ENCODE data around the gene TASOR2. TPM values are rescaled to one million over a fixed set of nuclear protein-coding genes. Genes with fewer than 3 reads are reported as not detected.

The TASOR2 gene
- total and polyA plus RNA-seq, 4 donors, result 12.3 to 108 (median 29.1) TPM

DNA sequence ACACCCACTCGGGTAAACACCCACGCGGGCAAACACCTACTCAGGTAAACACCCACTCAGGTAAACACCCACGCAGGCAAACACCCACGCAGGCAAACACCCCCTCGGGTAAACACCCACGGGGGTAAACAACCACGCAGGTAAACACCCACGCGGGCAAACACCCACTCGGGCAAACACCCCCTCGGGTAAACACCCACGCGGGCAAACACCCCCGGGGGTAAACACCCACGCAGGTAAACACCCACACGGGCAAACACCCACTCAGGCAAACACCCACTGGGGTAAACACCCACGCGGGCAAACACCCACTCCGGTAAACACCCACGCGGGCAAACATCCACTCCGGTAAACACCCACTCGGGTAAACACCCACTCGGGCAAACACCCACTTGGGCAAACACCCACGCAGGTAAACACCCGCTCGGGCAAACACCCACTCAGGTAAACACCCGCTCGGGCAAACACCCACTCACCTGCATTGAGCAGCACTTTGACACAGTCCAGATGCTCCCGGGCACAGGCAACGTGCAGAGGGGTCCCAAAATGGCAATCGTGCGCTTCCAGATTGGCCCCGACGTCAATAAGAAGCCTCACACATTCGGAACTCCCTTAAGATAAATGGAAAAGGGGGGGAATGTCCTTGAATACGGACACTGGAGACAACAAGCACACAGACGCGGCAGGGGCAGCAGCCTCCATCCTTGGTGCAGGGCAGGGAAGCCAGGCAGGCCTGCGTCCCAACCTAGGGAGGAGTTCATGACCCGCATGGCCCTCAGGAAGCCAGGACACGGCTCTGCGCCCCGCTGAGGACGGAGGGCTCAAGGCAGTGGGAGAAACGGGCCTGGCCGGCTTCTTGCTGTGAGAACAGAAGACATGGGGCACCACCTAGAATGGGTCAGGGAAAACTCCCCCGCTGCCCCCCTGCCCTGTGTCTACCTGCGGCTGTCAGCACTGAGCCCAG lies 35.9 kb upstream of the TASOR2 start:
- ATAC-seq (ENCODE audit: insufficient read depth, low FRiP score), result no peak
- TF ChIP-seq CTCF (IDR thresholded peaks at IDR 0.05; ENCODE audit: control extremely low read depth, extremely low read depth), result no peak
- no peaks in the 10 kb centered on the region for H3K9me3 ChIP-seq (ENCODE audit: control insufficient read depth in 4 of 4, insufficient read depth in 3 of 4, low read length in 3 of 4)
- 94 to 95% methylated on average over 49 to 50 of the region's 50 CpGs for WGBS, 2 donors
- no peak overlapping the region for H3K27ac ChIP-seq (ENCODE audit: low read depth in 1 of 2, low read length in 1 of 2)
- H3K9ac ChIP-seq (ENCODE audit: insufficient read depth in 1 of 2, low read length in 2 of 2), result no peak overlapping the region
- no peak overlapping the region for H3K4me3 ChIP-seq
- no peaks in the 10 kb centered on the region for H3K27me3 ChIP-seq (ENCODE audit: control insufficient read depth in 3 of 3, insufficient read depth in 3 of 3, low read length in 2 of 3)
- DNase-seq, result peak in 1 of 3 donors; percentile 24
- H3K4me1 ChIP-seq (ENCODE audit: control insufficient read depth in 5 of 5, insufficient read depth in 5 of 5, low read length in 5 of 5), result peaks cover 0 to 4% (median under 1%) of the 10 kb centered on the region in 5 donors
- H3K36me3 ChIP-seq (ENCODE audit: control insufficient read depth in 4 of 4, insufficient read depth in 4 of 4, low read length in 4 of 4), result peaks cover 0 to 30% (median 4%) of the 10 kb centered on the region in 4 donors

DNA sequence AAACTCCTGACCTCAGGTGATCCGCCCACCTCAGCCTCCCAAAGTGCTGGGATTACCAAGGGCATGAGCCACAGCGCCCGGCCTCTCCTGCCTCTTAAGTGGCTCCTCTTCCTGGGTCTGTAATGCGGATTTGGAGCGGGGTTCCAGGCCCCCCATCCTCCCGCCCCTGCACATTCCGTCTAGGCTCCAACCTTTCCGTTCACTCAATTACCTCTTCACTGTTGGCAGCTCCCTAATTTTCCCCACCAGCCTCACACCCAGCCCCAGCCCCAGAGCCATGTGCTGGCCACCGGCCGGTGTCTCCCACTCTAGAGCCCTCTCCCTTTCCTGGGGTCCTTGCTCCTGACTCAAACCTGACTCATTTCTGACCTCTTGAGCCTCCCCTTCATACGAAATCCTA lies 34.9 kb upstream of the TASOR2 start:
- peaks cover 0 to 30% (median 4%) of the 10 kb centered on the region in 4 donors for H3K36me3 ChIP-seq (ENCODE audit: control insufficient read depth in 4 of 4, insufficient read depth in 4 of 4, low read length in 4 of 4)
- peaks cover 0 to 4% (median 0%) of the 10 kb centered on the region in 5 donors for H3K4me1 ChIP-seq (ENCODE audit: control insufficient read depth in 5 of 5, insufficient read depth in 5 of 5, low read length in 5 of 5)
- TF ChIP-seq CTCF (IDR thresholded peaks at IDR 0.05; ENCODE audit: control extremely low read depth, extremely low read depth), result no peak
- no peak overlapping the region for H3K4me3 ChIP-seq
- no peak overlapping the region for H3K9ac ChIP-seq (ENCODE audit: insufficient read depth in 1 of 2, low read length in 2 of 2)
- H3K27me3 ChIP-seq (ENCODE audit: control insufficient read depth in 3 of 3, insufficient read depth in 3 of 3, low read length in 2 of 3), result no peaks in the 10 kb centered on the region
- H3K9me3 ChIP-seq (ENCODE audit: control insufficient read depth in 4 of 4, insufficient read depth in 3 of 4, low read length in 3 of 4), result no peaks in the 10 kb centered on the region
- DNase-seq, result no peak
- no peak for ATAC-seq (ENCODE audit: insufficient read depth, low FRiP score)
- 96 to 98% methylated on average over 11 of the region's 11 CpGs for WGBS, 2 donors
- no peak overlapping the region for H3K27ac ChIP-seq (ENCODE audit: low read depth in 1 of 2, low read length in 1 of 2)

GRCh38 chr10:5650664-5651387 lies 33.8 kb upstream of the TASOR2 start:
- no peak for ATAC-seq (ENCODE audit: insufficient read depth, low FRiP score)
- no peak for DNase-seq
- H3K27ac ChIP-seq (ENCODE audit: low read depth in 1 of 2, low read length in 1 of 2), result no peak overlapping the region
- no peak overlapping the region for H3K9ac ChIP-seq (ENCODE audit: insufficient read depth in 1 of 2, low read length in 2 of 2)
- TF ChIP-seq CTCF (IDR thresholded peaks at IDR 0.05; ENCODE audit: control extremely low read depth, extremely low read depth), result no peak
- no peak overlapping the region for H3K4me3 ChIP-seq
- peaks cover 0 to 30% (median 4%) of the 10 kb centered on the region in 4 donors for H3K36me3 ChIP-seq (ENCODE audit: control insufficient read depth in 4 of 4, insufficient read depth in 4 of 4, low read length in 4 of 4)
- 94 to 95% methylated on average over 20 of the region's 20 CpGs for WGBS, 2 donors
- no peaks in the 10 kb centered on the region for H3K9me3 ChIP-seq (ENCODE audit: control insufficient read depth in 4 of 4, insufficient read depth in 3 of 4, low read length in 3 of 4)
- peaks cover 0 to 3% (median 0%) of the 10 kb centered on the region in 5 donors for H3K4me1 ChIP-seq (ENCODE audit: control insufficient read depth in 5 of 5, insufficient read depth in 5 of 5, low read length in 5 of 5)
- no peaks in the 10 kb centered on the region for H3K27me3 ChIP-seq (ENCODE audit: control insufficient read depth in 3 of 3, insufficient read depth in 3 of 3, low read length in 2 of 3)
